ENCODE results near the gene C2orf80.
"Not testable (repeated sequence)": the region's sequence is repeated elsewhere in the genome, so short reads cannot be mapped to it uniquely, and the experiment has no call there.

C2orf80 gene

DNA sequence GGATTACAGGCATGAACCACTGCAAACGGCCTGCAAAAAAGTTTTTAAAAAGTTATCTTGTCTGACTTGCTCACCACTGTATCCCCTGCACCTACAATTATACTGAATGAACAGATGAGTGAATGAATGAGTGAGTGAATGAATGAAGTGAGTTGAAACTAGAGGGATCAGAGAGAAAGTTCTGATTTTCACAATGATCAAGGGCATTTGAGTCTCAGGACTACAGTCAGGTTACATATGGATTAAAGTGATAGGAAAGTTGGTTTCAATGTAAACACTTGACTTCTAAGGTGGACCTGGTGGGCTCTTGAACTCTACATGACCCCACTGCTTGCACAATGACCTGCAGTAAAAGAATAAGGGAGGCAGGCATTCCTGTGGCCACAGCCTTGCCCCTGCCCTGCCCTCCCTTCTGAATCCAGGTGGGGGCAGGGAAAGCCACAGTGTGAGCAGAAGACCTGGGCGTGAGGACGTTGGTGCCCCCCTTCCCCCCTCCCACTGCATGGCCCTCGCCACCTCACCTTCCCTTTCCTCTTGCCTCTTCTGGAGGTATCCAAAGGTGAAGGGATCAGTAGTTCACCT lies 10.7 kb downstream of the C2orf80 start:
- DNase-seq (ENCODE audit: low read depth) = no peak

DNA sequence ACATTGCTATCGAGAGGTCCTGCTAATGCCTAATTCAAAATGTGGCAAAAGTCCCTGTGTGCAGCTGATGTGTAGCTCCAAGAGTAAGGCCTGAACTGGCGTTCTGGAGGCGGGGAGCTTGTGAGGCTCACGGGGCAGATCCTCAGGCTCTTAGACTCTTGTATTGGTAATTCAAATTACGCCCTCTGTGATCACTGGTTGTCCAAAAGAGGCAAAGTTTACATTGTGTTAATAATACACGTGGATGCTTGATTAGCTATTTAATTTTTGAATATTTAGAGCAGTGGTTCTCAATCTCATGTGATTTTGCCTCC lies 14.0 kb downstream of the C2orf80 start:
- no peak for DNase-seq (ENCODE audit: low read depth)

DNA sequence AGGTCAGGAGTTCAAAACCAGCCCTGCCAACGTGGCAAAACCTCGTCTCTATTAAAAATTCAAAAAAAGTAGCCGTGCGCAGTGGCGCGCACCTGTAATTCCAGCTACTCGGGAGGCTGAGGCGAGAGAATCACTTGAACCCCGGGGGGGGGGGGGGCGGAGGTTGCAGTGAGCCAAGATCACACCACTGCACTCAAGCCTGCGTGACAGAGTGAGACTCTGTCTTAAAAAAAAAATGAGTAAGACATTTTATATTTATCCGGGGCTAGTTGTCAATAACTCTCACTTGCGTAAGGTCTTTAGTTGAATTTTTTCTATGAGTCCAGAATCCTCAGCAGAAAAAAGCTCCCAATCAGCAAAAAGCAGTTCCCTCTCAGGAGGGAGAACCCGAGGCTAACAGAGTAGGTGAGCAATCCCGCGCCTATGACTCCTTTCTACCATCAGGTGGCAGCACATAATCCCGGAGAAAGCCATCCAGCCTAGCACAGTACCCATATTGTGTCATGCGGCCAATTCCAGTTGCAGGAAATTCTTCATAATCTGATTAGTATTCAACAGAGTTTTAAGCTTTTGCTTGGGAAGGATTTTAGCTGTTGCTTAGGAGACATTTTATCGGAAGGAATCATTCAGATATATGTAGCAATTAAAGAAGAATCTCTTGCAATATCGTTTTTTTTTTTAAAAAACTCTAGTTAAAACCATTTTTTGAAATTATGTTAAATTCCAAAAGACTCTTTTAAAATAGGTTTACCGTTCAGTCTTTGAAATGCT lies 14.6 kb downstream of the C2orf80 start:
- DNase-seq (ENCODE audit: low read depth) = peak; percentile 33

DNA sequence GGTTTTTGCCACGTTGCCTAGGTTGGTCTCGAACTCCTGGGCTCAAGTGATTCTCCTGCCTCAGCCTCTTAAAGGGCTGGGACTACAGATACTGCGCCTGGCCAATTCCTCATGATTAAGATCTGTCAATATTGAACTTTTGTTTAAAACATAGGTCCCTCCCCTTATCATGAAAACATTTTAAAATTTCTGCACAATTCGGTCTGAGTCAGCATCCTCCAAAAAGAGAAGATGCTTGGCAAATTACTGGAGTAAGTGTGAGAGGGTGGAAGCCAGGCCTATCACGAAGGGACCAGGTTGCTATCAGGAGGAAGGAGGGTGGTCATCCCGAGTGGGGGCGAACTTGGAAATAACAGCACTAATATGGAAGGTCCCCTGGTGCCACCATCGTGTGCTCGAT lies 15.7 kb downstream of the C2orf80 start:
- DNase-seq (ENCODE audit: low read depth) = no peak

DNA sequence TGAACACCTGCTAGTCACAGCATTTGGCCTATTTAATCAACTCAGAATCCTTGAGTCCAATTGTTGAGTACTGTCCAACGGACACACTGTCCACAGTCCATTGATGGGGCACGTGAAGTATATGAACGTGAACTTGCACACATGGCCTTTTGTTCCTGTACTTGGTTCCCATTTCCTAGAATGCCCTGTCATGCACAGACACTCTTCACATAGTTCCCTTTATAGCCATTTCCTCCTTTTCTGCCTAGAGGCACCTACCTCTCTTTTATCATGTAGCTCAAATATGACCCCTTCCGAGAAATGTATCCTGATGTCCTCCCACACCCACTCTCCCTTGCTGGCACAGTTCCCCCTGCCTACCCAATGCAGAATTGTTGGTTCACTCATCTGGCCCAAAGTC lies 17.7 kb downstream of the C2orf80 start:
- no peak for DNase-seq (ENCODE audit: low read depth)

DNA sequence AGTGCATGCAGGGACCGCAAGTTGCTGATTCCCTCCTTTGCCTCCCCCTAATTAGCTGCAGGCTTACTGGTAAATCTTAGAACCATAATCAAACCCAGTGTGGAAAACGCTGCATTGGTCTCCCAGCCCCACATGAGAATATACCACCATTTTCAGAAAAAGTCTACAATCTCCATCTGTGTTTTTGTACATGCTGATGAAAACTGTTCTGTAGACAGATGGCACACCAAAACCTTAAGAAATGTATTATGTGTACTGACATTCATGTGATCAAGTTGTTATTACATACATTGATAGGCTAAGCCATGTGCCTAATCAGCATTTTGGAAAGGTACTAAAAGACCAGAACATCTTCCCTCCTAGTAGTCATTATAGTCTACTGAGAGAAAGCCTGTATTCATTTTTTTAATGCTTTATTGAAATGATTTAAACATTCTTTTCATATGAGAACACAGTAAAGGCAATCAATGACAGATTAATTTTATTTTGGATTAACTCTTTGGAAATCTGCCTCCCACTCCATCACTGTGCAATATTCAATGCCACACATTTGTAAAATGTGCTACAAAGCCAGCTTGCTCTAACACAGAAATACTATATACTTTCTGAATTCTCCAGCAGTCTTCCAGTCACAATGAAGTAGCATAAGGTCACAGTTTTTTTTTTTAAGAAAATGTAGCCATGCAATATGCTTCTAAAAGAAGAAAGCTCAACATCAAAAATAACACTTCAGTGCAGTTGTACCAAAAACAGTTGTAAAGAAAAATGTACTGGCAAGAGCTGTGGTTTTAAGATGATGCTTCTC lies 24.7 kb downstream of the C2orf80 start:
- DNase-seq (ENCODE audit: low read depth) = no peak

DNA sequence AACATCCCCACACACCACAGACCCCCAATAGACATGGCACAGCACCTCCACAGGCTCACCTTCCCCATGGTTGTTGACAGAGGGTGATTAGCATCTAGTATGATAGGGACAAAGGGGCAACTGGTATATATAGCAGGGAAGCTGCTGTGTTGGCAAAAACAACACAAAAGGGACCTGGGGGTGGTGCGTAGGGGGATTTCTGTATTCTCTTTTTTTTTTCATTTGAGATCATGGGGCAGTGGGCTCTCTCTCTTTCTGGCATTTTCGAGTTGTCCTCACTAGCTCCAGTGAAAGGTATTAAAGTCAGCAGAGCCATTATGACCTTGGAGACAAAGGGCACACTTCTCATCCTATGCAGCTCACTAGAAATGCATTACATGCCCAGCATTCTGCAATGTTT lies 26.3 kb downstream of the C2orf80 start, which contains the start of gene CRYGA:
Gene CRYGA, minus strand, starts transcription at position 101 of the 400 bp plus-strand sequence. Its CDS starts 33 bp downstream, at position 68.
- no peak for DNase-seq (ENCODE audit: low read depth)

DNA sequence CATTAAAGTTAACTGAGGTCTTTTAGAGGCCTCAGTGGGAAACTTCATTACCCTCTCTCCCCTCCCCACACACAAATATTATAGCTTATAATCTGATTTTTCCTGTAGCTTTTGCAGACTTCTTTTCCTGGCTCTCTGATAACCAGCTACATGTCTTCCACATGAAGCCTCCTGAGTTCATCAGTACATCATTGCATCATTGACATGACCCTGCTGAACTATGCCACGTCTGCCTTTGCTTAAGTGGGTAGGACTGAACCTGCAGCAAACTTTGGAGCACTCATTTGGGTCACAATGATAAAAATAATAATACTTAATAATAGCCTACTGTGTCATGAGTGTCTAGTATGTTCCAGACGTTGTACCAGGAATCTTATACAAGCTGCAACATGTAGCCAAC lies 33.4 kb downstream of the C2orf80 start:
- DNase-seq (ENCODE audit: low read depth) = no peak

DNA sequence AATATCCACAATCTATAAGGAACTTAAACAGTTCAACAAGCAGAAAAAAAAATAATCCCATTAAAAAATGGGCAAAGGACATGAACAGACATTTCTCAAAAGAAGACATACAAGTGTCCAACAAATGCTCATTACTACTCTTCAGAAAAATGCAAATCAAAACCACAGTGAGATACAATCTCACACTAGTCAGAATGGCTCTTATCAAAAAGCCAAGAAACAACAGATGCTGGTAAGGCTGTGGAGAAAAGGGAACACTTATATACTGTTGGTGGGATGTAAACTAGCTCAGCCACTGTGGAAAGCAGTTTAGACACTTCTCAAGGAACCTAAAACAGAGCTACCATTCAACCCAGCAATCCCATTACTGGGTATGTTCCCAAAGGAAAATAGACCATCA lies 36.7 kb downstream of the C2orf80 start:
- DNase-seq (ENCODE audit: low read depth) = no peak

DNA sequence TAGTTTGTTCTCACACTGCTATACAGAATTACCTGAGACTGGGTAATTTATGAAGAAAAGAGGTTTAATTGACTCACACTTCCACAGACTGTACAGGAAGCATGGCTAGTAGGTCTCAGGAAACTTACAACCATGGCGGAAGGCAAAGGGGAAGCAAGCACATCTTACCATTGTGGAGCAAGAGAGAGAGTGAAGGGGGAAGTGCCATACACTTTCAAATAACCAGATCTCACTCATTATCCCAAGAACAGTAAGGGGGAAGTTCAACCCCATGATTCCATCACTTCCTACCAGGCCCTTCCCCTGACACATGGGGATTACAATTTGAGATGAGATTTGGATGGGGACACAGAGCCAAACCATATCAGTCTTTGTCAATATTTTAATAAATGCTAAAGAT lies 38.9 kb downstream of the C2orf80 start:
- no peak for DNase-seq (ENCODE audit: low read depth)

DNA sequence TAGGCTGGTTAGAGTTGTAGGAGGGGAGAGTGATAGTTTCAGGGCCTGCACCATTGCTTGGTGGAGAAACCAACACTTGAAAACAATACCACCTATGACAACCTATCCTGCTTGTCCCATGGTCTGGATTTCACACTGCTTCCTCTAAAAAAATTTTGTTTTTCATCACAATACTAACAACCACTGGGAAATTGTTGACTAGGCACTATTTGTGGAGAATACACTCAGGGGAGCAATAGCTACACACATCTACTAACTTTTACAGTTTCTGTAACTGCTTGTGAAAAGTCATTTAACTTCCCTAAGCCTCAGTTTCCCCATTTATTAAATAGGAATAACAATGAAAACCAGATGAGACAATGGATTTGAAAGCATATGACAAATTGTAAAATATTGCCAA lies 39.7 kb downstream of the C2orf80 start:
- DNase-seq (ENCODE audit: low read depth) = no peak

DNA sequence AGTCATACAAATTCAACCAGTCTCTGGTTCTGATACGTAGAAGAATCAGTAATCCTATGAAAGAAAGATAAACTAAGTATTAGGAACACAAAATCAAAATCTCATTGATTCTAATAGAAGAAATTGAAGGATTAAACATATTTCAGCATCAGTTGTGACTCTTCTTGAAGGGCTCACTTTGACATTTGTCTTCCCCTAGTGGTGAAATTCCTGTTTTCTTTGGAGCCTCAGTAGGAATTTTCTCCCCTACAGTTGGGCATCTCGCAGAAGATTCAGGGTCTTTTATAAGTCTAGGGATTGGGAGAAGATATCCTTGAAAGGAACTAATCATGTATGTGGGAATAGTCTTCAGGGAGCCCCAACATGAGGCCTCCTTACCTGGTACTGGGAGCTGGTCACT lies 41.0 kb downstream of the C2orf80 start:
- no peak for DNase-seq (ENCODE audit: low read depth)

DNA sequence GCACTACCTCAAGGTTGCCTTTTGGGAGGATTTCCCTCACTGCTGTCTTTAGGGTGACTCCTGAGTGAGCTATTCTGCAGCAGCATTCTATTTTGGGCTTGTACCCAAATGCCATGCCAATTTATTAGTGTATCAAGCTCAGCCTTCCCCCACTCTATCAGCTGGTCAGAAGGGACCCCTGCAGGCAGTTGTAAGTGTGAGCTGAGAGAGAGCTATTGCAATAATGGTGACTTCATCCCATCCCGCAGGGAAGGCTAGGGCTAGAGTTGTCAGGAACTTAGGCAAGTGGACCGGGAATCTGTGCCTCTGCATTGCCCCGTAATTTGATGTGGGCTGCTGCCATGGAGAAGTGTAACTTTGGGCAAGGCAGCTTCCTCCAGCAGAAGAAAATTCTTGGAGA lies 42.1 kb downstream of the C2orf80 start:
- DNase-seq (ENCODE audit: low read depth) = no peak

DNA sequence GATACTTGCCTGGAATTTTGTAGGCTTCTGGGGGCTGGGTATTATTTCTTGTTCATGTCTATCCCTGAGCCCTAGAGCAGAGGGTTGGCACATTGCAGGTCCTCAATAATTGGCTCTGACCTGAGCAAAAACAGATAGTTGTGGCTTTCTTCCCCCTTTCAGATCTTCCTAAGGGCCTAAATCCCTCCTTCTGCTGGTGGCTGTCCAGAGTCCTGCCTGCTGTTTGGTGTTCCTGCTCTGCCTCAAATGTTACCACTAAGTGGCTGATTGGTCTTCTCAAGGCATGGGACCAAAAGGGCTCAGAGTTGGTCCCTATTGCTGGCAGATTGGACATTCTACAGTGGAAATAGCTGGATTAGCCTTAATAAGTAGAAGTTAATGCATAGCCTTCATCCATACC lies 42.8 kb downstream of the C2orf80 start:
- DNase-seq (ENCODE audit: low read depth) = no peak

DNA sequence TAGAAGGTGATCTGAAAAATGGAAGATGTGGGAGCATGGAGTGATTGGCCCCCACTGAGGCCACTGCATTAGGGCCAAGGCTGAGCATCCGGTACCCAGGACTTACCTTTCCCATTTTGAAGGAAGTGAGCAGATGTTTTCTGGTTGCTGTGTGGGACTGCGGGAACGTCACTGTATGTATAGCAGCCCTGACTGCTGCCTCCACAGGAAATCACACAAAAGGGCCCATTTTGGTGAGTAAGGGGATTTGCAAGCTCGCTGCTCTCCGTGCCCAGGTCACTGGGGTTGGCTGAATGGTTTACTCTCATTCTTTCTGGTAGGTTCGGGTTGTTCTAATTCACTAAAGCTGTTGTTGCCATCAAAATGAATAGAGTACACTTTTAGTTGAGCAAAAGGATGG lies 43.8 kb downstream of the C2orf80 start, which contains the start of gene CRYGB:
Gene CRYGB, minus strand, starts transcription at position 153 of the 400 bp plus-strand sequence. Its CDS starts 38 bp downstream, at position 115.
- DNase-seq (ENCODE audit: low read depth) = no peak

DNA sequence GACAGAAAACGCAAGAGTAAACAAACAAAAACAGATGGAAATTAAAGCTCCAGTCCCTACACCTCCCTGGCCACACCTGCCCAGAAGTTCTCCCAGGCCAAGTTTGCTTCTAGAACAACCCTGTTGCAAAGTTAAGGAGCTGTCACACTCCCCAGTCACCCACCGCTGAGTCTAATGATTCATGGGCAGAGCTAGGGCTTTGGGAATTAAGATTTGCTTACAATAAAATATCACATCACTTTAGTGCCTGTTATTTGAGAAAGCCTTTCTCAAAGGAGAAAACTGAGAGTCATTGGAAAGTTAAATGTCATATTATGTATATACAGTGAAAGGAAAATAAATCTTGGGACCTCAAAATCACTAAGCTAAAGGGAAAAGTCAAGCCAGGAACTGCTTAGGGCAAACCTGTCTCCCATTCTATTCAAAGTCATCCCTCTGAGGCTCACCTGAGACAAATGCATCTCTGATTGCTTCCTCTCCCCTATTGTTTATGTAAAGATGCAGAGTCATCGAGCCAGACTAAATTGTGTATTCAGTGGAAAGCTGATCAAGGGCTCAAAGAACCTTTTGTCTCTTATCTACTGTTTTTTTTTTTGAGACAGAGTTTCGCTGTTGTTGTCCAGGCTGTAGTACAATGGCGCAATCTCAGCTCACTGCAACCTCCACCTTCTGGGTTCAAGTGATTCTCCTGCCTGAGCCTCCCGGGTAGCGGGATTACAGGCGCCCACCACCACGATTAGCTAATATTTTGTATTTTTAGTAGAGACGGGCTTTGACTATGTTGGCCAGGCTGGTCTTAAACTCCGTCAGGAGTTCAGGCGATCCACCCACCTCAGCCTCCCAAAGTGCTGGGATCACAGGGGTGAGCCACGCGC lies 46.7 kb downstream of the C2orf80 start:
- DNase-seq (ENCODE audit: low read depth) = no peak

DNA sequence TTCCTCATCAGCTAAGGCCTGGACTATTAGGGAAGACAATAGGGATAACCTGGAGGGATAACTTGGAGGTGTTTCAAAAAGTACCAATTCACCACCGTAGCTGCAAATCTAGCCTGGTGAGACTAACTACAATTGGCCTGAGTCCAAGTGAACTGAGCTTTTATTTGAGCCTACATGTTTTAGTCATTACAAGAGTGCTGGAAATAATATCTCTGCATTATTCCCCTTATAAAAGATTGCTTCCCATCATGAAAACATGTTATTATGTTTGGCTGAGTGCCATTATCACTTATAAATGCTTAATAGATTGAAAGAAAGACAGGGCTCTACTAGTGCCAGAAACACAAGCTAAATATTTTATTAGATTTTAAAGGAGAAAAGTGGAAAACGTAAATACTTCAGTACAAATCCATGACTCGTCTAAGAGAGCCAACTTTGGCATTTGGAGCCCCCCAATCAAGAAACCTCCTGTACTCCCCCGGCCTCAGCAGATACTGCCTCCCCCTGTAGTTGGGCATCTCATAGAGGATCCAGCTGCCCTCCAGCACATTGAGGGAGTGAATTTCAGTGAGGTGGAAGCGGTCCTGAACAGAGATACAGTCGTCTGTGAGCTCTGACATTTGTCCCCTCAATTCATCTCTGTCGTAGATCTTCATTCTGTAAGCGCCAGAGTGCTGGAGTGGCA lies 47.4 kb downstream of the C2orf80 start:
- no peak for DNase-seq (ENCODE audit: low read depth)

DNA sequence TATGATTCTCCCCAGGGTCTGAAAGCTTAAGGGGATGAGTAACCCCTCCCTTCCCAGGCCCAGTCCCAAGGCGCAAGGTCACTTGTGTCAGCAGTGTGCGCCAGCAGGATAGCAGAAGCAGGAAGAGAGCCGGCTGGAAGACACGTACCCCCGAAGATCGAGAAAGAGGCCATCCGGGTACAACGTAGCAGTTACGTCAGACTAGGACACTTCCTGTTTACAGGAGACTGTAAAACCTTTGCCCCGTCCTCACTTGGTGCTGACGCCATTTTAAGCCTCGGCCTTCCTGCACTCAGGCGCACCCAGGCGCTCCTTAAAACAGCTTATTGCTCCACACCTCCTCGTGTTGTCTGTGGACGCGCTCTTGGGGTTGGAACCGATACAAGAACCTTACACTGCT lies 50.4 kb downstream of the C2orf80 start:
- no peak for DNase-seq (ENCODE audit: low read depth)

DNA sequence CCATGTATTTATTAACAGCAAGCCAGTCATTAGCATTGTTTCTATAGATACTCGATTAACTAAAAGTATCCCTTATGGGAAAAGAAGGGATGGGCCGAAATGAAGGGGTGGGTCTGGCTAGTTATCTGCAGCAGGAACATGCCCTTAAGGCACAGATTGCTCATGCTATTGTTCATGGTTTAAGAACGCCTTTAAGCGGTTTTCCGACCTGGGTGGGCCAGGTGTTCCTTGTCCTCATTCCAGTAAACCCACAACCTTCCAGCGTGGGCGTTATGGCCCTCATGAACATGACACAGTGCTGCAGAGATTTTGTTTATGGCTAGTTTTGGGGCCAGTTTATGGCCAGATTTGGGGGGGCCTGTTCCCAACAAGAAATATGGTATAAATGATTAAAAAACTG lies 51.5 kb downstream of the C2orf80 start:
- not testable (repeated sequence) for DNase-seq (ENCODE audit: low read depth)

DNA sequence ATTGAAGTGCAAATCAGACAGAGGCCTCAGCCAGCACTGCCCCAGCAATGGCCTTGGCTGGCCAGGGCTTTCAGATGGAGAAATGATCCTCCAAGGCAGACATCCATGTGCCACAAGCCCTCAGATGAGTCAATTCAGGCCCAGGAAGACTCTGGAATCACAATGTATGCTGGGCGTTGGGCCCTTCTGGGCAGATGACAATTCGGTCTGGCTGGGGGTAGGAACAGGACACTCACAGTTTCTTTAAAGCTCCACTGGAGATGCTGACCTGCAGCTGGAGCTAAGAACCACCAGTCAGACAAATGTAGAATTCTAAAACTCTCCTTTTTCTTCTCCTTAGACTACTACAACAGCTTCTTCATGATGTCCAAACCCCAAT lies 53.1 kb downstream of the C2orf80 start:
- no peak for DNase-seq (ENCODE audit: low read depth)
